ENCODE data around the gene RNF133.

GRCh38 chr7:122691569-122692235, 7.2 kb downstream of the RNF133 start:
- TF ChIP-seq, protein P1, sequence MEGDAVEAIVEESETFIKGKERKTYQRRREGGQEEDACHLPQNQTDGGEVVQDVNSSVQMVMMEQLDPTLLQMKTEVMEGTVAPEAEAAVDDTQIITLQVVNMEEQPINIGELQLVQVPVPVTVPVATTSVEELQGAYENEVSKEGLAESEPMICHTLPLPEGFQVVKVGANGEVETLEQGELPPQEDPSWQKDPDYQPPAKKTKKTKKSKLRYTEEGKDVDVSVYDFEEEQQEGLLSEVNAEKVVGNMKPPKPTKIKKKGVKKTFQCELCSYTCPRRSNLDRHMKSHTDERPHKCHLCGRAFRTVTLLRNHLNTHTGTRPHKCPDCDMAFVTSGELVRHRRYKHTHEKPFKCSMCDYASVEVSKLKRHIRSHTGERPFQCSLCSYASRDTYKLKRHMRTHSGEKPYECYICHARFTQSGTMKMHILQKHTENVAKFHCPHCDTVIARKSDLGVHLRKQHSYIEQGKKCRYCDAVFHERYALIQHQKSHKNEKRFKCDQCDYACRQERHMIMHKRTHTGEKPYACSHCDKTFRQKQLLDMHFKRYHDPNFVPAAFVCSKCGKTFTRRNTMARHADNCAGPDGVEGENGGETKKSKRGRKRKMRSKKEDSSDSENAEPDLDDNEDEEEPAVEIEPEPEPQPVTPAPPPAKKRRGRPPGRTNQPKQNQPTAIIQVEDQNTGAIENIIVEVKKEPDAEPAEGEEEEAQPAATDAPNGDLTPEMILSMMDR (conservative IDR thresholded peaks at IDR 0.05; ENCODE audit: low read length): no peak
- no peak for TF ChIP-seq EZH2phosphoT487 (IDR thresholded peaks at IDR 0.05; ENCODE audit: borderline replicate concordance)
